ENCODE results near the gene TRMO.

GRCh38 chr9:97900103-97900737, 22.1 kb downstream of the TRMO start:
- TF ChIP-seq CTCF (IDR thresholded peaks at IDR 0.05) (no peak), POLR2A (IDR thresholded peaks at IDR 0.05) (no peak), POLR2AphosphoS5 (IDR thresholded peaks at IDR 0.05) (no peak)

Data from gastroesophageal sphincter (tissue), 3 donors.